ENCODE results near the gene ZNF860.

ZNF860 gene

DNA sequence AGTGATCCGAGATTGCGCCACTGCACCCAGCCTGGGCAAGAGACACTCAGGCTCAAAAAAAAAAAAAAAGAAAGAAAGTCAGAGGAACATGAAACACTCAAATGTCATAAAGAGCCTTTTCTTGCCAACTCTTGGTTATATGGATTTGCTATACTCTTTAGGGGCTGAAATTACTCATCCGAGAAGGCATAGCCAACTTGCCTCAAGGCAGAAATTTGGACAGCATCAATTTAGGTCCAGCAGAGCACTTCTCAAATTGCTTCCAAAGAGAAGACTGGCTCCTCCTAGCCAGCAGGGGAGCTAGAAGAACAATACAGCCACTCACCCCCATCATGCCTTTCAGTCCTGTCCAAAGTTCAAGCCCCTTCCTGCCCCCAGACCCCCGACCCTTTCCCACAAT is 44.3 kb upstream of the ZNF860 start:
- ChIA-PET CTCF (no interaction called here), POLR2A (no interaction called here)
- TF ChIP-seq, protein P1, sequence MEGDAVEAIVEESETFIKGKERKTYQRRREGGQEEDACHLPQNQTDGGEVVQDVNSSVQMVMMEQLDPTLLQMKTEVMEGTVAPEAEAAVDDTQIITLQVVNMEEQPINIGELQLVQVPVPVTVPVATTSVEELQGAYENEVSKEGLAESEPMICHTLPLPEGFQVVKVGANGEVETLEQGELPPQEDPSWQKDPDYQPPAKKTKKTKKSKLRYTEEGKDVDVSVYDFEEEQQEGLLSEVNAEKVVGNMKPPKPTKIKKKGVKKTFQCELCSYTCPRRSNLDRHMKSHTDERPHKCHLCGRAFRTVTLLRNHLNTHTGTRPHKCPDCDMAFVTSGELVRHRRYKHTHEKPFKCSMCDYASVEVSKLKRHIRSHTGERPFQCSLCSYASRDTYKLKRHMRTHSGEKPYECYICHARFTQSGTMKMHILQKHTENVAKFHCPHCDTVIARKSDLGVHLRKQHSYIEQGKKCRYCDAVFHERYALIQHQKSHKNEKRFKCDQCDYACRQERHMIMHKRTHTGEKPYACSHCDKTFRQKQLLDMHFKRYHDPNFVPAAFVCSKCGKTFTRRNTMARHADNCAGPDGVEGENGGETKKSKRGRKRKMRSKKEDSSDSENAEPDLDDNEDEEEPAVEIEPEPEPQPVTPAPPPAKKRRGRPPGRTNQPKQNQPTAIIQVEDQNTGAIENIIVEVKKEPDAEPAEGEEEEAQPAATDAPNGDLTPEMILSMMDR (IDR thresholded peaks at IDR 0.05; ENCODE audit: control extremely low read depth, extremely low read depth, low read depth, missing control alignments): no peak
- DNase-seq (ENCODE audit: extremely low spot score): no peak

DNA sequence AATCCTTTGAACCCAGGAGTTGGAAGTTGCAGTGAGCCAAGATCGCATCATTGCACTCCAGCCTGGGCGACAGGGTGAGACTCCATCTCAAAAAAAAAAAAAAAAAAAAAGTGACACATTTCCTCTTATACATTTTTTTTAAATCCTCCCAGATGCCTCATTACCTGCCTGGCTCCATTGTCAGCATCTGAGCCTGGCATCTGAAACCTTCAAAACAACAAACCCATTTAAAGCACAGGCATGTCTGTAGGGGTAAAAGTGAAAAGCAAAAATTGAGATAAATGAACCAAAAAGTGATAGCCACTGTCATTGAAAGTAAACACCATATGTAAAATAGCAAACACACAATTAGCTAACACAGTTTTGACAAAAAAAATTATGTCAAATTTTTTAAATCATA is 39.1 kb upstream of the ZNF860 start:
- DNase-seq (ENCODE audit: extremely low spot score): no peak
- ChIA-PET POLR2A (no interaction called here), CTCF (interaction anchor here (0.8 to 1.4 kb wide), 3 partner anchors 15 to 34 kb away, joined by 3 read pairs; no protein-coding TSS in a partner anchor)
- TF ChIP-seq, protein P1 (IDR thresholded peaks at IDR 0.05; ENCODE audit: control extremely low read depth, extremely low read depth, low read depth, missing control alignments): no peak

DNA sequence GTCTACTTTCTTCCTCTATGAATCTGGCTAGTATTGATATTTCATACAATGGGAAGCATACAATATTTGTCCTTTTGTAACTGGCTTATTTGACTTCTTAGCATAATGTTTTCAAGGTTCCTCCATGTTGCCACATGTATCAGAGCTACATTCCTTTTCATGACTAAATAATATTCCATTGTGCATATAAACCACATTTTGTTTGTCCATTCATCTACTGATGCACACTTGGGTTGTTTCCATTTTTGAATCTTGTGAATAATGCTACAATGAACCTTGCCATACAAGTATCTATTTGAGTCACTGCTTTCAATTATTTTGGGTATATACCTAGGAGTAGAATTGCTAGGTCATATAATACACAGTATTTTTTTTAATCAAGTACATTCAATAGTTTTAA is 38.5 kb upstream of the ZNF860 start:
- POLR2A ChIA-PET: no interaction called here

DNA sequence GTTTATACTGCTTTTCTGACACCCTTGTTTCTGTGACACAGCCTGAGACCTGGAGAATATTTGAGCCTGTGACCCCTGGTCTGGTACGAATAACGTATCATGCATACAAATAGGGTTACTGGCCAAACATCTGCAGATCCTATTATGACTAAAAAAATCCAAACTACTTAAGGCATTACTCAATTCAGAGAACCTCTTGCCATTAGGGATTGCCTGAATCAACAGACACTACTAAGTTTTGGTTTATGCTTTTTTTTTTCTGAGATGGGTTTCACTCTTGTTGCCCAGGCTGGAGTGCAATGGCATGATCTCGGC is 35.9 kb upstream of the ZNF860 start:
- POLR2A ChIA-PET: no interaction called here
- CTCF ChIA-PET: no interaction called here
- DNase-seq (ENCODE audit: extremely low spot score): no peak
- TF ChIP-seq, protein P1 (IDR thresholded peaks at IDR 0.05; ENCODE audit: control extremely low read depth, extremely low read depth, low read depth, missing control alignments): no peak

More for the DNA sequence above, 38.5 kb upstream of the ZNF860 start:
- TF ChIP-seq, protein P1 (IDR thresholded peaks at IDR 0.05; ENCODE audit: control extremely low read depth, extremely low read depth, low read depth, missing control alignments): no peak
- CTCF ChIA-PET: no interaction called here
- DNase-seq (ENCODE audit: extremely low spot score): no peak

DNA sequence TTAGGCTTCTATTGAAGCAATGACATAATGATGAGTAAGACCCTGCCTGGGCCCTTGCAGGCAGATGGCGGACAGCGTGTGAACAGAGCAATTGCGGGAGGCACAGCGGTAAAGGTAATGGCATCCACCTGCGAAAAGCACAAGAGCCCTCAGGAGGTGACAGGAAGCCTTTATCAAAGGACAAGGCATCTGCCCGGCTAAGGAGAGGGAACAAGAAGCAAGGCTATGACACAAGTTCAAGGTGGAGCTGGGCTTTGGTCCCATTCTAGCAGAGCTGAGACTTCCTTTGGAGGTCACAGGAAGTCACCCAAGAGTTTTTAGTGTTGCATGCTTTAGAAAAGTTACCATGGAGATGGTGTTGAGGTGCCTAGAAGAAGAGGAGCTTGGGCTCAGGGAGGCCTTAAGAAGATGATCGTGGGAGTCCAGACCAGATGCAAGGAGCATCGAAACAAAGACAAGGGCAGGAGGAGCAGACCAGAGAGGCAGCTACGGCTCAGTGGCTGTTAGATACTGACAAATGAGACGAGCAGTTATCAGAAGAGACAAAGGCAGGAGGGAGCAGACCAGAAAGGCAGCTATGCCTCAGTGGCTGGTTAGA is 35.0 kb upstream of the ZNF860 start:
- CTCF ChIA-PET: interaction anchor here (1.3 kb wide), 1 partner anchor 30 kb away, joined by 4 read pairs; no protein-coding TSS in a partner anchor

DNA sequence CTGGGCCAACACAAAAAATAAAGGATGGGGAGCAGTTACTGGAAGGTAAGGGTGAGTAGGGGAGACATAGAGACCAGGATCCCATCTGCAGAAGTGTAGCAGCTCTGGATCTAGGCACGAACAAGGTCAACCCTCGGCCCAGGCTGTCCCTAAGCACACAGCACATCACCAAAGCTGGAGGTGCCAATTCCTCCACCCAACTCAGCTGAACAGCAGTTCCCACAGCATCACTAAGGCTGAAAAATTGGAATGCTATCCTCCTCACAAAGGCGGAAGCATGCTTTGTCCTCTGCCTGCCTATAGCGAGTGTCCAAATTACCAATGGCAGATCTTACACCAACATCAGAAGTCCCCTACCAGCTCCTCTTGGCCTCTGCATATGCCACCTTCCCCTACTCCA is 34.4 kb upstream of the ZNF860 start:
- no peak for DNase-seq (ENCODE audit: extremely low spot score)
- TF ChIP-seq, protein P1 (IDR thresholded peaks at IDR 0.05; ENCODE audit: control extremely low read depth, extremely low read depth, low read depth, missing control alignments): no peak
- POLR2A ChIA-PET: no interaction called here
- CTCF ChIA-PET: interaction anchor here (1.3 kb wide), 1 partner anchor 30 kb away, joined by 4 read pairs; no protein-coding TSS in a partner anchor

More for the DNA sequence above, 35.0 kb upstream of the ZNF860 start:
- TF ChIP-seq, protein P1 (IDR thresholded peaks at IDR 0.05; ENCODE audit: control extremely low read depth, extremely low read depth, low read depth, missing control alignments): no peak
- POLR2A ChIA-PET: no interaction called here
- DNase-seq (ENCODE audit: extremely low spot score): no peak

Data from GM10248 (cell line).